Panc1 (cell line): ENCODE measurements around the gene BBS9. TPM values are rescaled to one million over a fixed set of nuclear protein-coding genes. Genes with fewer than 3 reads are reported as not detected.

ENCODE experiments used
- ATAC-seq: fragments of 200-7000 bp; cut with Tn5 transposase; 2 replicates; pipeline ENCODE4 v1.9.1; 2020; ENCODE audit warnings: mild to moderate bottlenecking, moderate library complexity
- BruUV-seq: library from RNA; stranded (reverse); fragments of 400-500 nt; replicated peaks from 2 replicates; lab custom pipeline; 2021; lab: Mats Ljungman, UMichigan
- CTCF ChIA-PET: fragments of 300-600 bp; sonication (Branson Sonifier 250); formaldehyde crosslinking; loops from one replicate; lab custom pipeline; 2022; ENCODE audit warnings: antibody characterized with exemption; lab: Charles Lee
- POLR2A ChIA-PET: fragments of 300-600 bp; sonication (Branson Sonifier 250); formaldehyde crosslinking; loops from one replicate; lab custom pipeline; 2022; ENCODE audit warnings: antibody characterized with exemption; lab: Charles Lee
- DNase-seq: peaks from one replicate; pipeline ENCODE4 v3.0.0-alpha.2; 2010; ENCODE audit warnings: low read depth, low spot score
- H3K27ac ChIP-seq: 2 replicates; pipeline ENCODE4 v1.5.1; 2011; ENCODE audit warnings: mild to moderate bottlenecking, low read length, inconsistent platforms
- H3K27me3 ChIP-seq: fragments of 200-500 bp; sonication (Bioruptor generic); 2 replicates; pipeline ENCODE4 v1.6.0; 2014; ENCODE audit warnings: low read length, inconsistent platforms; ENCODE audit not compliant: control insufficient read depth, insufficient read depth
- H3K36me3 ChIP-seq: fragments of 200-500 bp; sonication (Bioruptor generic); 2 replicates; pipeline ENCODE4 v1.5.1; 2014; ENCODE audit warnings: inconsistent platforms, mild to moderate bottlenecking, low read length, moderate library complexity; ENCODE audit not compliant: control insufficient read depth, insufficient read depth
- H3K4me1 ChIP-seq: 2 replicates; pipeline ENCODE4 v1.5.1; 2011; ENCODE audit warnings: inconsistent platforms, mild to moderate bottlenecking, low read length, moderate library complexity; ENCODE audit not compliant: control insufficient read depth, insufficient read depth
- H3K4me3 ChIP-seq, 2 experiments: 2 replicates each; pipeline ENCODE4 v1.5.1; 2011 to 2012; ENCODE audit warnings: low read depth in 2 of 2, low read length in 2 of 2, mild to moderate bottlenecking in 2 of 2, inconsistent platforms in 1 of 2, moderate library complexity in 1 of 2
- H3K9me3 ChIP-seq: fragments of 200-500 bp; sonication (Bioruptor generic); 2 replicates; pipeline ENCODE4 v1.5.1; 2014; ENCODE audit warnings: low read depth, mild to moderate bottlenecking, inconsistent platforms, low read length, moderate library complexity; ENCODE audit not compliant: control insufficient read depth, insufficient read depth
- CTCF ChIP-seq: fragments of 450-650 bp; IDR thresholded peaks from 2 replicates; pipeline ENCODE4 v1.5.1; 2017; ENCODE audit warnings: mild to moderate bottlenecking
- POLR2AphosphoS5 ChIP-seq: IDR thresholded peaks from 2 replicates; pipeline ENCODE4 v1.6.1; 2012; ENCODE audit warnings: mild to moderate bottlenecking, low read depth, low read length, moderate library complexity
- REST ChIP-seq, 2 experiments: IDR thresholded peaks; 2 replicates each; pipeline ENCODE4 v1.6.1; 2011 to 2012; ENCODE audit warnings: low read depth in 2 of 2, control low read depth in 1 of 2, low read length in 1 of 2, mild to moderate bottlenecking in 1 of 2, moderate library complexity in 1 of 2; ENCODE audit not compliant: insufficient read depth in 1 of 2
- SIN3A ChIP-seq: IDR thresholded peaks from 2 replicates; pipeline ENCODE4 v1.6.1; 2012; ENCODE audit warnings: low read depth, mild to moderate bottlenecking, low read length, moderate library complexity, borderline replicate concordance; ENCODE audit not compliant: insufficient read depth
- TCF7L2 ChIP-seq: IDR thresholded peaks from 2 replicates; pipeline ENCODE4 v1.6.1; 2011; ENCODE audit warnings: mild to moderate bottlenecking, low read depth, low read length, inconsistent platforms
- in situ Hi-C: cut with HindIII; loops from 2 replicates; pipeline ENCODE4 v1.10.0; 2016; ENCODE audit warnings: low sequenced_read_pairs, low pct_unique_long_range_greater_than_20kb
- intact Hi-C: fragments of 100-400 bp; cut with micrococcal nuclease; formaldehyde crosslinking; loops from one replicate; pipeline ENCODE4 v1.10.0; 2022; ENCODE audit not compliant: unreplicated experiment
- total RNA-seq: library from RNA; stranded (reverse); gene quantifications from one replicate; pipeline ENCODE4 v1.2.1, GENCODE V29; 2021; ENCODE audit not compliant: unreplicated experiment

The BBS9 gene
- total RNA-seq, 1 experiment from 2014 or later = 6.9 TPM

DNA sequence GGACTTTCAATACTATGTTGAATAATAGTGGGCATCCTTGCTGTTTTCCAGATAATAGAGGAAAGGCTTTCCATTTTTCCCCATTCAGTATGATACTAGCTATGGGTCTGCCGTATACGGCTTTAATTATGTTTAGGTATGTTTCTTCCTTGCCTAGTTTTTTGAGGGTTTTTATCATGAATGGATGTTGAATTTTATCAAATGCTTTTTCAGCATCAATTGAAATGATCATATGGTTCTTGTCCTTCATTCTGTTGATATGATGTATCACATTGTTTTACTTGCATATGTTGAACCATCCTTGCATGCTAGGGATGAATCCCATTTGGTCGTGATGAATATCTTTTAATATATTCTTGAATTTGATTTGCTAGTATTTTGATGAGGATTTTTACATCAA lies 11.0 kb upstream of the BBS9 start:
- no peaks in the 10 kb centered on the region for H3K36me3 ChIP-seq
- no peak overlapping the region for H3K27ac ChIP-seq
- intact Hi-C loops (no loop called here), in situ Hi-C loops (no loop called here)
- H3K9me3 ChIP-seq = peaks cover 6% of the 10 kb centered on the region; the same call in 1 of the 2 replicates
- H3K4me3 ChIP-seq = no peak overlapping the region
- DNase-seq (no peak), ATAC-seq (no peak)
- no peaks in the 10 kb centered on the region for H3K4me1 ChIP-seq
- POLR2A ChIA-PET = no interaction called here
- CTCF ChIA-PET = no interaction called here
- no peak for TF ChIP-seq CTCF
- BruUV-seq = no TSS peak
- peaks cover 2% of the 10 kb centered on the region; the same call in 1 of the 2 replicates for H3K27me3 ChIP-seq

- intact Hi-C loops (no loop called here), in situ Hi-C loops (no loop called here)
- TF ChIP-seq SIN3A = no peak
- no peak for TF ChIP-seq REST (IDR thresholded peaks at IDR 0.05; ENCODE audit: insufficient read depth in 1 of 2, low read depth in 2 of 2, low read length in 1 of 2)
- no peak for TF ChIP-seq CTCF
- no peak for TF ChIP-seq POLR2AphosphoS5
- no peak for TF ChIP-seq TCF7L2
- no peak overlapping the region for H3K4me3 ChIP-seq
- ChIA-PET CTCF (no interaction called here), POLR2A (no interaction called here)
- H3K27ac ChIP-seq = no peak overlapping the region
- no peaks in the 10 kb centered on the region for H3K9me3 ChIP-seq
- ATAC-seq (no peak), DNase-seq (no peak)
- BruUV-seq = no TSS peak
- H3K36me3 ChIP-seq = no peaks in the 10 kb centered on the region
- peaks cover 6% of the 10 kb centered on the region for H3K4me1 ChIP-seq
- H3K27me3 ChIP-seq = peaks cover 3% of the 10 kb centered on the region; the same call in 1 of the 2 replicates
These were observed 2.3 kb upstream of the BBS9 start for GRCh38 chr7:33127085-33127484.

DNA sequence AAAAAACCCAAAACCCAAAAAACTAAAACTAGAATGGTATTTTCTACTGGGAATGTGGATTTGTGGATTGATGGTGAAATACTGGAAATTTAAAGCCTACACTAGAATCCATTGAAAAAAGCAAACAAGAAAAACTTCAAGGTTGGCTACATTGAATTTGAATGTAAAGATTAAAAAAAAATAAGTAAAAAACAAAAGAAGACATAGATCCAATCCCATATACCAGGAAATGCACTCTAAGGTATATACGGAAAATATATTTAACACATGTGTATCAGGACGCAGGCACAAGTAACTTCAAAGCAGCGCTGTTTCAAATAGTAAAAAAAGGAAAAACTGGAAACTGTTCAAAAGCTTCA lies 754 bp upstream of the BBS9 start:
- BruUV-seq = TSS peak; percentile 80

More for the DNA sequence above, 754 bp upstream of the BBS9 start:
- H3K9me3 ChIP-seq = no peaks in the 10 kb centered on the region
- TF ChIP-seq TCF7L2 = no peak
- no peak for TF ChIP-seq POLR2AphosphoS5
- no peak for TF ChIP-seq SIN3A
- no peak for TF ChIP-seq REST (IDR thresholded peaks at IDR 0.05; ENCODE audit: insufficient read depth in 1 of 2, low read depth in 2 of 2, low read length in 1 of 2)
- no peak for TF ChIP-seq CTCF
- ChIA-PET CTCF (no interaction called here), POLR2A (no interaction called here)
- in situ Hi-C loops = no loop called here
- DNase-seq (no peak), ATAC-seq (no peak)
- H3K27me3 ChIP-seq = peaks cover 3% of the 10 kb centered on the region; the same call in 1 of the 2 replicates
- intact Hi-C loops = no loop called here
- H3K4me3 ChIP-seq = peak overlapping the region; percentile 86 to 87
- no peaks in the 10 kb centered on the region for H3K36me3 ChIP-seq
- peaks cover 6% of the 10 kb centered on the region for H3K4me1 ChIP-seq
- H3K27ac ChIP-seq = peak overlapping the region; percentile 88
